Astrocyte (in vitro differentiated cells and primary cell): ENCODE measurements around the gene GPRC5D. TPM values are rescaled to one million over a fixed set of nuclear protein-coding genes. Genes with fewer than 3 reads are reported as not detected.
A peak's percentile ranks its signal among the peaks of the same experiment; 100 is the strongest.

ENCODE experiments used
- DNase-seq: peaks from one replicate; pipeline ENCODE4 v3.0.0-alpha.2; 2010; ENCODE audit warnings: low read depth
- FAIRE-seq: peaks from 2 replicates; lab custom pipeline; 2011; peaks lifted over from hg19 to GRCh38; lab: Jason Lieb, UNC
- H2AFZ ChIP-seq: 2 replicates; pipeline ENCODE4 v1.6.0; 2012; ENCODE audit warnings: low read depth, low read length, inconsistent platforms
- H3K27ac ChIP-seq: 2 replicates; pipeline ENCODE4 v1.5.1; 2011; ENCODE audit warnings: low read depth, low read length, inconsistent platforms
- H3K27me3 ChIP-seq: 2 replicates; pipeline ENCODE4 v1.6.0; 2011; ENCODE audit warnings: low read length, inconsistent platforms; ENCODE audit not compliant: insufficient read depth
- H3K36me3 ChIP-seq: 2 replicates; pipeline ENCODE4 v1.5.1; 2011; ENCODE audit warnings: low read length, inconsistent platforms; ENCODE audit not compliant: insufficient read depth
- H3K4me1 ChIP-seq: 2 replicates; pipeline ENCODE4 v1.5.1; 2011; ENCODE audit warnings: low read length, inconsistent platforms; ENCODE audit not compliant: insufficient read depth
- H3K4me2 ChIP-seq: 2 replicates; pipeline ENCODE4 v1.6.0; 2012; ENCODE audit warnings: low read length, inconsistent platforms
- H3K4me3 ChIP-seq: 2 replicates; pipeline ENCODE4 v1.5.1; 2011; ENCODE audit warnings: low read depth, mild to moderate bottlenecking, low read length, inconsistent platforms; ENCODE audit not compliant: insufficient read depth
- H3K79me2 ChIP-seq: 2 replicates; pipeline ENCODE4 v1.6.0; 2012; ENCODE audit warnings: mild to moderate bottlenecking, low read length, inconsistent platforms; ENCODE audit not compliant: insufficient read depth
- H3K9ac ChIP-seq: 2 replicates; pipeline ENCODE4 v1.6.0; 2012; ENCODE audit warnings: mild to moderate bottlenecking, low read length, inconsistent platforms
- H3K9me3 ChIP-seq: 2 replicates; pipeline ENCODE4 v1.5.1; 2012; ENCODE audit warnings: low read depth, mild to moderate bottlenecking, low read length, inconsistent platforms; ENCODE audit not compliant: insufficient read depth
- H4K20me1 ChIP-seq: 2 replicates; pipeline ENCODE4 v1.6.0; 2012; ENCODE audit warnings: low read length, inconsistent platforms; ENCODE audit not compliant: insufficient read depth
- H3K27ac Mint-ChIP-seq: one replicate; pipeline ENCODE4 v1.8.0; 2021; ENCODE audit warnings: mild to moderate bottlenecking, mixed read lengths; ENCODE audit not compliant: unreplicated experiment
- H3K27me3 Mint-ChIP-seq: one replicate; pipeline ENCODE4 v1.8.0; 2021; ENCODE audit warnings: low read depth, mixed read lengths; ENCODE audit not compliant: unreplicated experiment
- H3K36me3 Mint-ChIP-seq: one replicate; pipeline ENCODE4 v1.8.0; 2021; ENCODE audit warnings: low read depth, mixed read lengths; ENCODE audit not compliant: unreplicated experiment
- H3K4me1 Mint-ChIP-seq: one replicate; pipeline ENCODE4 v1.8.0; 2021; ENCODE audit warnings: low read depth, mixed read lengths; ENCODE audit not compliant: unreplicated experiment
- H3K4me3 Mint-ChIP-seq: one replicate; pipeline ENCODE4 v1.8.0; 2021; ENCODE audit warnings: mild to moderate bottlenecking, moderate library complexity, mixed read lengths; ENCODE audit not compliant: unreplicated experiment
- H3K9me3 Mint-ChIP-seq: one replicate; pipeline ENCODE4 v1.8.0; 2021; ENCODE audit warnings: mild to moderate bottlenecking, mixed read lengths; ENCODE audit not compliant: unreplicated experiment
- EZH2 ChIP-seq: IDR thresholded peaks from 2 replicates; pipeline ENCODE4 v1.6.1; 2012; ENCODE audit warnings: mild to moderate bottlenecking, low read length, inconsistent platforms; ENCODE audit not compliant: insufficient read depth
- total RNA-seq: library from RNA; stranded (reverse); gene quantifications from 2 replicates; pipeline ENCODE4 v1.2.1, GENCODE V29; 2021
- TF ChIP-seq, protein P1 (sequence below): IDR thresholded peaks from 2 replicates; pipeline ENCODE4 v1.5.1; 2011; ENCODE audit warnings: low read depth, mild to moderate bottlenecking, inconsistent platforms, low read length, moderate library complexity; ENCODE audit not compliant: insufficient read depth

The GPRC5D gene
- total RNA-seq, 1 donor from 2014 or later = not detected

DNA sequence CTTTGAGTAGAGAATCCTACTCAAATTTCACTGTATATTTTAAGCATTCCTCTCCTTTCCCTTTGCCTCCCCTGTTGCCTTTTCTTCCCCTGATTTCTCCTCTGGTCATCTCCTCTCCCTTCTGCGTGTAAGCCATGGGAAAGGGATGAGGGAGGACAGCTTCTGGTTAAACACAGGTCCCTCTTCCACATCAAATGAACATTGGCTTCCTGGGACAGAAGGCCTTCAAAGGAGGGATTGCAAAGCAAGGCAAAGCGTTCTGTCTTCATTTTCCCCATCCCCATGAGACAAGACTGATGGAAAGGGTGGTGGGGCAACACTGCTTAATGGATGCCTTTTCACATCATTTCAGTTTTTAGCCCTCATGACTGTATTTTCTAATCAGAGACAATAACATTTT, 34.5 kb downstream of the GPRC5D start:
- peaks cover 3% of the 10 kb centered on the region for H3K36me3 Mint-ChIP-seq
- no peak overlapping the region for H3K9ac ChIP-seq
- H3K27me3 Mint-ChIP-seq = peaks cover 18% of the 10 kb centered on the region
- TF ChIP-seq EZH2 = no peak
- TF ChIP-seq, protein P1, sequence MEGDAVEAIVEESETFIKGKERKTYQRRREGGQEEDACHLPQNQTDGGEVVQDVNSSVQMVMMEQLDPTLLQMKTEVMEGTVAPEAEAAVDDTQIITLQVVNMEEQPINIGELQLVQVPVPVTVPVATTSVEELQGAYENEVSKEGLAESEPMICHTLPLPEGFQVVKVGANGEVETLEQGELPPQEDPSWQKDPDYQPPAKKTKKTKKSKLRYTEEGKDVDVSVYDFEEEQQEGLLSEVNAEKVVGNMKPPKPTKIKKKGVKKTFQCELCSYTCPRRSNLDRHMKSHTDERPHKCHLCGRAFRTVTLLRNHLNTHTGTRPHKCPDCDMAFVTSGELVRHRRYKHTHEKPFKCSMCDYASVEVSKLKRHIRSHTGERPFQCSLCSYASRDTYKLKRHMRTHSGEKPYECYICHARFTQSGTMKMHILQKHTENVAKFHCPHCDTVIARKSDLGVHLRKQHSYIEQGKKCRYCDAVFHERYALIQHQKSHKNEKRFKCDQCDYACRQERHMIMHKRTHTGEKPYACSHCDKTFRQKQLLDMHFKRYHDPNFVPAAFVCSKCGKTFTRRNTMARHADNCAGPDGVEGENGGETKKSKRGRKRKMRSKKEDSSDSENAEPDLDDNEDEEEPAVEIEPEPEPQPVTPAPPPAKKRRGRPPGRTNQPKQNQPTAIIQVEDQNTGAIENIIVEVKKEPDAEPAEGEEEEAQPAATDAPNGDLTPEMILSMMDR = no peak
- no peaks in the 10 kb centered on the region for H3K9me3 Mint-ChIP-seq
- no peaks in the 10 kb centered on the region for H4K20me1 ChIP-seq
- no peak overlapping the region for H3K4me2 ChIP-seq
- no peaks in the 10 kb centered on the region for H3K79me2 ChIP-seq
- FAIRE-seq (no peak), DNase-seq (no peak)
- no peaks in the 10 kb centered on the region for H3K27me3 ChIP-seq
- H3K27ac Mint-ChIP-seq = no peak overlapping the region
- H3K4me1 Mint-ChIP-seq = peaks cover 5% of the 10 kb centered on the region
- H3K4me1 ChIP-seq = peaks cover 7% of the 10 kb centered on the region
- no peak overlapping the region for H2AFZ ChIP-seq
- no peaks in the 10 kb centered on the region for H3K36me3 ChIP-seq
- H3K4me3 Mint-ChIP-seq = no peak overlapping the region
- H3K9me3 ChIP-seq = no peaks in the 10 kb centered on the region
- H3K4me3 ChIP-seq = no peak overlapping the region
- H3K27ac ChIP-seq = no peak overlapping the region

DNA sequence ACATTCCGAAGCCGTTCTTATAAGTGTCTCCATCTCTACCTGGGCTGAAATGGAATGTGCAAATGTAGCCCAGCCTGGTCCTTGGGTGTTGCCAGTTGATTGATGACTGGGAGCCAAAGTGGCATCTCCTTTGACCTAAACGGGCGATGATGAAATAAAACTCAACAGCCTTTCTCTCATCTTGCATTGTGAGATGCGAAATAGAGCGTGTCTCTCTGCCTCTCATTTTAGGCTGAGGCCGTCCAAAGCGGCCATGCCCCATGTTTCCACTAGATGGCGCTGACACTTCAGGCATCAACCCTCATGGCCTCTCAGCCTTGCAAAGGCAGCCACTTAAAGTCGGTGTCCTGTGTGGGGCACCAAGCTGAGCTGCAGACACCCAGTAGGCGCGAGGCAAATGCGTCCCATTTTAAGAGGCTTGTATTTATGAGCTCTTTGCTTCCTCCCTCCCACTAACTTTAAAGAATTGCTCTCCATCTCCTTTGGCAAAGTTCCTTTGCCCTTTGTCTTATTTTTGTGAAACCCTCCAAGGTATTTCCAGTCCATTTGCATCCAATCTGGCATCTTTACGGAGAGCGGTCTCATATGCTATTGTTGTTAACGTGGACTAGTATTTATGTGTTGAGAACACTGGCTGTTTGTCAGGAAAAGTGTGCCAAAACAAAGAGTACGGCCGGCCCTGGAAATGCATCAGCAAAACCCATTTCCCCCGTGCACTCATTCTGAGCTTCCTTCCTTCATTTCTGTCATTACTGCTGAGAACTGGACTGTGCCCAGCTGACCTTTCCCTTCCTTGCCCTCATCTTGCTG, 35.6 kb downstream of the GPRC5D start:
- Mint-ChIP-seq H3K27me3 (peaks cover 18% of the 10 kb centered on the region), H3K4me3 (no peak overlapping the region), H3K36me3 (peaks cover 3% of the 10 kb centered on the region), H3K9me3 (no peaks in the 10 kb centered on the region), H3K4me1 (peaks cover 5% of the 10 kb centered on the region), H3K27ac (no peak overlapping the region)
- peak; percentile 46 for DNase-seq
- Histone ChIP-seq H3K36me3 (no peaks in the 10 kb centered on the region), H3K27ac (no peak overlapping the region), H3K4me3 (no peak overlapping the region), H4K20me1 (no peaks in the 10 kb centered on the region), H2AFZ (peak overlapping the region; percentile 13), H3K79me2 (no peaks in the 10 kb centered on the region), H3K4me1 (peaks cover 7% of the 10 kb centered on the region), H3K27me3 (no peaks in the 10 kb centered on the region), H3K4me2 (peak overlapping the region; percentile 62), H3K9ac (peak overlapping the region; percentile 14), H3K9me3 (no peaks in the 10 kb centered on the region)
- peak; percentile 56 for FAIRE-seq
- no peak for TF ChIP-seq EZH2
- TF ChIP-seq, protein P1 = peak; percentile 99

DNA sequence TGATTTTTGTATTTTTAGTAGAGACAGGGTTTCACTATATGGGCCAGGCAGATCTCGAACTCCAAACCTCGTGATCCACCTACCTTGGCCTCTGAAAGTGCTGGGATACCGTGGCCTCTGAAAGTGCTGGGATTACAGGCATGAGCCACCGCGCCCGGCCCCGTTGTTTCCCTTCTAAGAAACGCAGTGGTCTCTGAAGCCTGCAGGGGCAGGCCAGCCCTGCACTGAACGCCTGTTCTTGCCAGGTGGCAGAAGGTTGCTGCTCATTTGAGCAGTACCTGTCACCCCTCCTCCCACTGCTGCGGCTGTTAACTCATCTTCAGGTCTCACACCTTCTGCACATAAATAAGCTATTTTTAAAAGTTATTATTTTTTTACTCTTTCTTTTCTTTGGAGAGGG, 36.3 kb downstream of the GPRC5D start:
- H3K79me2 ChIP-seq = no peaks in the 10 kb centered on the region
- H3K9ac ChIP-seq = no peak overlapping the region
- TF ChIP-seq, protein P1 = no peak
- TF ChIP-seq EZH2 = no peak
- DNase-seq (no peak), FAIRE-seq (no peak)
- no peaks in the 10 kb centered on the region for H4K20me1 ChIP-seq
- H3K4me3 ChIP-seq = no peak overlapping the region
- no peak overlapping the region for H3K4me3 Mint-ChIP-seq
- H3K4me2 ChIP-seq = no peak overlapping the region
- H3K9me3 ChIP-seq = no peaks in the 10 kb centered on the region
- H2AFZ ChIP-seq = no peak overlapping the region
- no peaks in the 10 kb centered on the region for H3K36me3 ChIP-seq
- no peaks in the 10 kb centered on the region for H3K9me3 Mint-ChIP-seq
- H3K27me3 Mint-ChIP-seq = peaks cover 18% of the 10 kb centered on the region
- no peak overlapping the region for H3K27ac ChIP-seq
- no peak overlapping the region for H3K27ac Mint-ChIP-seq
- peaks cover 3% of the 10 kb centered on the region for H3K36me3 Mint-ChIP-seq
- no peaks in the 10 kb centered on the region for H3K27me3 ChIP-seq
- peaks cover 5% of the 10 kb centered on the region for H3K4me1 Mint-ChIP-seq
- peaks cover 7% of the 10 kb centered on the region for H3K4me1 ChIP-seq
